H1 (cell line): ENCODE data around the gene EGFR. TPM values are rescaled to one million over a fixed set of nuclear protein-coding genes. Genes with fewer than 3 reads are reported as not detected.

Experiments used
- CTCF ChIA-PET: fragments of 300-600 bp; sonication (Branson Sonifier 250); formaldehyde crosslinking; loops from one replicate; lab custom pipeline; 2021; ENCODE audit not compliant: partially characterized antibody; lab: Charles Lee
- POLR2A ChIA-PET: fragments of 300-600 bp; sonication (Branson Sonifier 250); formaldehyde crosslinking; loops from one replicate; lab custom pipeline; 2021; ENCODE audit warnings: inconsistent platforms; ENCODE audit not compliant: partially characterized antibody; lab: Charles Lee
- DNase-seq, 2 experiments: peaks; one replicate each; pipeline versions ENCODE4 v3.0.0 to v3.0.0-alpha.2; 2010 to 2022; ENCODE audit warnings: low spot score in 2 of 2, low read depth in 1 of 2, mixed read lengths in 1 of 2
- FAIRE-seq: peaks from 2 replicates; lab custom pipeline; 2011; peaks lifted over from hg19 to GRCh38; lab: Jason Lieb, UNC
- H2AFZ ChIP-seq: 2 replicates; pipeline ENCODE4 v1.8.1; 2012; ENCODE audit warnings: low read length, inconsistent platforms
- H2AK5ac ChIP-seq: 2 replicates; pipeline ENCODE4 v1.6.1; 2013; ENCODE audit warnings: low read depth, low read length
- H2BK120ac ChIP-seq: replicated peaks from 2 replicates; pipeline ENCODE3; 2013; ENCODE audit warnings: low read depth, low read length, inconsistent platforms
- H2BK12ac ChIP-seq: 2 replicates; pipeline ENCODE4 v1.6.1; 2013; ENCODE audit warnings: low read depth, low read length
- H2BK15ac ChIP-seq: 2 replicates; pipeline ENCODE4 v1.6.1; 2013; ENCODE audit warnings: low read length
- H2BK20ac ChIP-seq: 2 replicates; pipeline ENCODE4 v1.6.1; 2013; ENCODE audit warnings: low read length
- H2BK5ac ChIP-seq: 2 replicates; pipeline ENCODE4 v1.6.1; 2013; ENCODE audit warnings: low read depth, low read length
- H3K14ac ChIP-seq: 2 replicates; pipeline ENCODE4 v1.6.1; 2013; ENCODE audit warnings: inconsistent platforms; ENCODE audit not compliant: insufficient read length
- H3K18ac ChIP-seq: 2 replicates; pipeline ENCODE4 v1.6.1; 2013; ENCODE audit warnings: low read length; ENCODE audit errors: extremely low read depth
- H3K23ac ChIP-seq: 2 replicates; pipeline ENCODE4 v1.6.1; 2013; ENCODE audit warnings: inconsistent platforms; ENCODE audit not compliant: insufficient read length
- H3K23me2 ChIP-seq: 2 replicates; pipeline ENCODE4 v1.6.1; 2013; ENCODE audit warnings: low read depth, low read length
- H3K27ac ChIP-seq: 2 replicates; pipeline ENCODE4 v1.6.1; 2011; ENCODE audit warnings: low read depth, low read length, inconsistent platforms
- H3K27me3 ChIP-seq, 4 experiments: replicated peaks in 1 of 4; 1 replicate in 1 of 4; 2 replicates in 3 of 4; pipeline versions ENCODE4 v1.6.1 to v1.8.1; 2011 to 2013; ENCODE audit warnings: low read length in 3 of 4, mild to moderate bottlenecking in 3 of 4, inconsistent platforms in 2 of 4, mixed read lengths in 2 of 4, moderate library complexity in 1 of 4; ENCODE audit not compliant: control insufficient read depth in 3 of 4, insufficient read depth in 3 of 4; ENCODE audit errors: extremely low read depth in 1 of 4
- H3K36me3 ChIP-seq, 4 experiments: 2 replicates each; pipeline versions ENCODE4 v1.6.1 to v1.8.1; 2011 to 2013; ENCODE audit warnings: mild to moderate bottlenecking in 4 of 4, low read length in 3 of 4, moderate library complexity in 2 of 4, control low read depth in 1 of 4, inconsistent platforms in 1 of 4; ENCODE audit not compliant: insufficient read depth in 4 of 4, control insufficient read depth in 2 of 4
- H3K4ac ChIP-seq: replicated peaks from 2 replicates; pipeline ENCODE3; 2013; ENCODE audit warnings: low read length, low read depth, mixed read lengths, inconsistent platforms; ENCODE audit not compliant: insufficient read length
- H3K4me1 ChIP-seq, 4 experiments: replicated peaks in 1 of 4; 1 replicate in 1 of 4; 2 replicates in 3 of 4; pipeline versions ENCODE4 v1.6.1 to v1.8.1; 2011 to 2013; ENCODE audit warnings: low read length in 3 of 4, inconsistent platforms in 2 of 4, mixed read lengths in 1 of 4; ENCODE audit not compliant: insufficient read depth in 4 of 4, control insufficient read depth in 3 of 4
- H3K4me2 ChIP-seq, 2 experiments: 2 replicates each; pipeline versions ENCODE4 v1.6.1 to v1.8.1; 2011 to 2013; ENCODE audit warnings: low read depth in 2 of 2, low read length in 2 of 2, control low read depth in 1 of 2, inconsistent platforms in 1 of 2, mild to moderate bottlenecking in 1 of 2; ENCODE audit not compliant: insufficient read depth in 1 of 2
- H3K4me3 ChIP-seq, 4 experiments: fragments of 200-600, 300-600 bp in 1 of 4; sonication (generic), shearing (Covaris generic), sonication (Bioruptor Twin) in 1 of 4; 2 replicates each; pipeline versions ENCODE4 v1.5.1 to v1.8.1; 2011 to 2016; ENCODE audit warnings: low read length in 4 of 4, low read depth in 3 of 4, control low read depth in 2 of 4, inconsistent platforms in 2 of 4, mild to moderate bottlenecking in 2 of 4, mixed read lengths in 1 of 4, moderate library complexity in 1 of 4; ENCODE audit not compliant: insufficient read depth in 2 of 4; ENCODE audit errors: extremely low read depth in 1 of 4
- H3K56ac ChIP-seq: replicated peaks from 2 replicates; pipeline ENCODE3; 2013; ENCODE audit warnings: low read depth, mild to moderate bottlenecking, mixed read lengths, low read length, inconsistent platforms; ENCODE audit not compliant: insufficient read length
- H3K79me1 ChIP-seq: 2 replicates; pipeline ENCODE4 v1.6.1; 2013; ENCODE audit warnings: low read depth, low read length, control low read depth
- H3K79me2 ChIP-seq, 2 experiments: 2 replicates each; pipeline versions ENCODE4 v1.6.1 to v1.8.1; 2012 to 2013; ENCODE audit warnings: low read length in 2 of 2, mild to moderate bottlenecking in 2 of 2, inconsistent platforms in 1 of 2; ENCODE audit not compliant: insufficient read depth in 2 of 2, control insufficient read depth in 1 of 2
- H3K9ac ChIP-seq, 4 experiments: replicated peaks in 1 of 4; 1 replicate in 1 of 4; 2 replicates in 3 of 4; pipeline versions ENCODE4 v1.6.1 to v1.8.1; 2011 to 2013; ENCODE audit warnings: low read depth in 3 of 4, low read length in 3 of 4, control low read depth in 2 of 4, mild to moderate bottlenecking in 2 of 4, moderate library complexity in 2 of 4, inconsistent platforms in 1 of 4; ENCODE audit errors: extremely low read depth in 1 of 4
- H3K9me3 ChIP-seq, 2 experiments: 2 replicates each; pipeline versions ENCODE4 v1.6.1 to v1.8.1; 2012 to 2013; ENCODE audit warnings: mild to moderate bottlenecking in 2 of 2, moderate library complexity in 2 of 2, control low read depth in 1 of 2, inconsistent platforms in 1 of 2, low read depth in 1 of 2, low read length in 1 of 2, mixed read lengths in 1 of 2; ENCODE audit not compliant: insufficient read depth in 2 of 2
- H4K20me1 ChIP-seq, 2 experiments: replicated peaks in 1 of 2; 2 replicates each; pipeline versions ENCODE3 to v1.8.1; 2011 to 2013; ENCODE audit warnings: inconsistent platforms in 2 of 2, low read length in 2 of 2, mild to moderate bottlenecking in 1 of 2; ENCODE audit not compliant: insufficient read depth in 2 of 2, control insufficient read depth in 1 of 2
- H4K5ac ChIP-seq: 2 replicates; pipeline ENCODE4 v1.6.1; 2013; ENCODE audit warnings: low read length, low read depth, mixed read lengths, inconsistent platforms; ENCODE audit not compliant: insufficient read length
- H4K8ac ChIP-seq: 2 replicates; pipeline ENCODE4 v1.8.0; 2013; ENCODE audit warnings: mild to moderate bottlenecking, moderate library complexity, low read length, inconsistent platforms; ENCODE audit not compliant: insufficient read depth; ENCODE audit errors: extremely low read depth
- H4K91ac ChIP-seq: replicated peaks from 2 replicates; pipeline ENCODE3; 2013; ENCODE audit warnings: low read length, mixed read lengths, inconsistent platforms; ENCODE audit not compliant: insufficient read length
- ATF2 ChIP-seq: IDR thresholded peaks from 2 replicates; pipeline ENCODE4 v1.6.1; 2012; ENCODE audit warnings: low read length, inconsistent platforms
- BACH1 ChIP-seq: IDR thresholded peaks from 2 replicates; pipeline ENCODE4 v1.6.1; 2012; ENCODE audit warnings: low read length, improper control_type of control experiment
- JUN ChIP-seq: IDR thresholded peaks from 2 replicates; pipeline ENCODE4 v1.6.1; 2011; ENCODE audit warnings: low read depth, mild to moderate bottlenecking, improper control_type of control experiment, low read length
- KDM1A ChIP-seq: fragments of 200-600, 300-600 bp; sonication (generic); IDR thresholded peaks from 2 replicates; pipeline ENCODE4 v1.7.1; 2016; ENCODE audit warnings: mild to moderate bottlenecking, low read length, borderline replicate concordance
- MAFK ChIP-seq: IDR thresholded peaks from 2 replicates; pipeline ENCODE4 v1.6.1; 2012; ENCODE audit warnings: low read depth, mild to moderate bottlenecking, improper control_type of control experiment, low read length
- POLR2AphosphoS5 ChIP-seq: IDR thresholded peaks from 2 replicates; pipeline ENCODE4 v1.6.1; 2011; ENCODE audit warnings: low read depth, low read length
- RFX5 ChIP-seq: IDR thresholded peaks from 2 replicates; pipeline ENCODE4 v1.6.1; 2011; ENCODE audit warnings: low read depth, low read length, improper control_type of control experiment, borderline replicate concordance
- SIX5 ChIP-seq: IDR thresholded peaks from 2 replicates; pipeline ENCODE4 v1.6.1; 2011; ENCODE audit warnings: mild to moderate bottlenecking, low read depth, low read length
- SP4 ChIP-seq: IDR thresholded peaks from 2 replicates; pipeline ENCODE4 v1.6.1; 2012; ENCODE audit warnings: low read length, inconsistent platforms
- TAF1 ChIP-seq: IDR thresholded peaks from 2 replicates; pipeline ENCODE4 v1.6.1; 2011; ENCODE audit warnings: mild to moderate bottlenecking, low read depth, low read length
- TBP ChIP-seq: IDR thresholded peaks from 2 replicates; pipeline ENCODE4 v1.6.1; 2011; ENCODE audit warnings: low read depth, low read length, improper control_type of control experiment
- WGBS, 2 experiments: shearing (Covaris generic) in 1 of 2; methylation state at CpG; one replicate each; pipeline versions ENCODE4 v1.1.6 to v1.1.7; 2013 to 2015; ENCODE audit warnings: low lambda C conversion rate in 2 of 2, mixed read lengths in 2 of 2, inconsistent platforms in 1 of 2, low coverage in 1 of 2, missing lambda C conversion rate in 1 of 2; ENCODE audit not compliant: insufficient replicate concordance in 2 of 2, insufficient coverage in 1 of 2, insufficient read length in 1 of 2; ENCODE audit errors: extremely low coverage in 1 of 2, missing lambda C conversion rate in 1 of 2; 5-methylcytosine and 5-hydroxymethylcytosine counted together
- polyA plus RNA-seq, 7 experiments: library from polyadenylated mRNA; depleted of rRNA in 3 of 7; stranded (reverse) in 5 of 7; unstranded in 2 of 7; fragments of >200 nt in 5 of 7; fragments of 200-250 nt in 2 of 7; gene quantifications; 1 replicate in 5 of 7; 2 replicates in 1 of 7; 4 replicates in 1 of 7; pipeline versions ENCODE4 v1.2.1 to v1.2.3, GENCODE V29; 2011 to 2013; ENCODE audit warnings: missing spikeins in 2 of 7, mixed read lengths in 2 of 7
- total RNA-seq: library from RNA; stranded (reverse); fragmentation: NEBNext Ultra II Directional; extraction: Animal tissue kit (Norgen Biotek cat#: 25700); gene quantifications from 2 replicates; pipeline ENCODE4 v1.2.1, GENCODE V29; 2021

The EGFR gene
- total and polyA plus RNA-seq, 2 of the 8 experiments (the other 6 are each of a cell fraction or from before 2014, with no cell fraction given) = 1.9 to 5.8 TPM

DNA sequence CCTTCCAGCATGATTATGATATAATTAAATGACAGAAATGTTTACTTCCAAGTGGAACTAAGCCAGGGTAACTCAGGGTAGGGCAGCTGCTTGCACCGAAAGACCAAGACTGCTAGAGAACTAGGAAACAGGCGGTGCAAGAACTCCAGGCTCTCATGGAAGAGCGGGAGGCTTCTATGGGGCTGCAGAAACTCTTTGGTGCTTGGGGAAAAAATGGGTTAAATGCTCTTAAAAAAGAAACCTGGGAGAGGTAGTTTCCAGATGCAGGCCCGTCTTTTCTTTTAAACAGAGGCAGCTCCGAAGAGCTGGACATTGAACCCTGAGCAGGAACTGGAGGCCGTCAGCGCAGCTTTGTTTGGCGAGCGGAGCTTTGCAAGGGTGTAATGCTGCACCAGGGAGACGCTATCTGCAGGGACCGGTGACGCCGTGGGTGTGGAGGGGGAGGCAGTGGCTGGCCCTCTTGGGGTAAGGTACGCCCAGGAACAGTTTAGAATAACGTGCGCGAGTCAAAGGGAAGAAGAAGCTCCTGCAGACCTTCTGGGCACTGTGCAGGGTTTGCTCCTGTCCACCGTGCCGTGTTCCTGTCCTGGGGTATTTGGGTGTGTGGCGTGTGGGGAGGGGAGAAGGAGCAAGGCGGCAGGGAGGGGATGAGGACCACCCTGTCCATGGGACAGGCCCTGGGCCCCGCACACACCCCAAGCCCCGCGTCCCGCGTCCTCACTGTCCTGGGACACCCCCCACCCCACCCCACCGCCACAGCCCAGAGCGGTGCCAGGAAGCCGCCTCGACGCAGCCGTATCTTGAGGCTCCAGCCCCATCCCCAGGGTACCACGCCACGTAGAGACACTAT lies 59.0 kb downstream of the EGFR start:
- 92% methylated on average over 23 of the region's 34 CpGs; no CpG with 5 or more reads in 1 of the 2 experiments for WGBS, 2 experiments
- H4K8ac ChIP-seq = no peak overlapping the region; the same call in 1 of the 2 replicates
- H4K91ac ChIP-seq = no peak overlapping the region
- no peak overlapping the region for H3K56ac ChIP-seq
- H2BK12ac ChIP-seq = no peak overlapping the region
- no peak overlapping the region for H3K4ac ChIP-seq
- H3K23ac ChIP-seq = no peak overlapping the region
- no peak overlapping the region for H2AK5ac ChIP-seq
- H3K23me2 ChIP-seq = no peaks in the 10 kb centered on the region
- no peak overlapping the region for H3K4me2 ChIP-seq
- ChIA-PET CTCF (interaction anchor here (1.8 kb wide), 1 partner anchor 297 kb away, joined by 4 read pairs; no protein-coding TSS in a partner anchor), POLR2A (interaction anchor here (0.5 kb wide), 1 partner anchor 275 kb away, joined by 4 read pairs; no protein-coding TSS in a partner anchor)
- no peaks in the 10 kb centered on the region for H3K27me3 ChIP-seq
- DNase-seq (no peak), FAIRE-seq (no peak)
- no peaks in the 10 kb centered on the region for H4K20me1 ChIP-seq
- H2BK5ac ChIP-seq = no peak overlapping the region
- H2BK15ac ChIP-seq = no peak overlapping the region
- H3K9ac ChIP-seq = no peak overlapping the region
- H3K27ac ChIP-seq = no peak overlapping the region
- H3K4me1 ChIP-seq = peaks cover 0 to 3% (median 1%) of the 10 kb centered on the region in 4 experiments; a peak in 5 of 7 replicates
- H2AFZ ChIP-seq = no peak overlapping the region
- no peaks in the 10 kb centered on the region for H3K9me3 ChIP-seq
- no peaks in the 10 kb centered on the region for H3K36me3 ChIP-seq
- H3K79me1 ChIP-seq = no peaks in the 10 kb centered on the region
- no peak overlapping the region for H4K5ac ChIP-seq
- H2BK120ac ChIP-seq = no peak overlapping the region
- no peaks in the 10 kb centered on the region for H3K79me2 ChIP-seq
- H3K14ac ChIP-seq = no peak overlapping the region
- no peak overlapping the region for H3K4me3 ChIP-seq
- no peak overlapping the region for H2BK20ac ChIP-seq
- H3K18ac ChIP-seq = no peak overlapping the region
- TF ChIP-seq SP4 = no peak
- no peak for TF ChIP-seq JUN
- no peak for TF ChIP-seq ATF2
- TF ChIP-seq TBP = no peak
- no peak for TF ChIP-seq MAFK
- TF ChIP-seq SIX5 = no peak
- no peak for TF ChIP-seq BACH1
- TF ChIP-seq RFX5 = no peak
- TF ChIP-seq TAF1 = no peak
- TF ChIP-seq KDM1A = no peak
- no peak for TF ChIP-seq POLR2AphosphoS5
